ENCODE results near the gene SSUH2. TPM values are rescaled to one million over a fixed set of nuclear protein-coding genes. Genes with fewer than 3 reads are reported as not detected.

The SSUH2 gene
- polyA plus RNA-seq, 3 donors = not detected

GRCh38 chr3:8627949-8628348 is 16.6 kb downstream of the SSUH2 start:
- Mint-ChIP-seq H3K27ac (no peak overlapping the region), H3K4me3 (no peak overlapping the region), H3K4me1 (peaks cover 9% of the 10 kb centered on the region), H3K36me3 (no peaks in the 10 kb centered on the region), H3K9me3 (peaks cover 0 to 4% (median 0%) of the 10 kb centered on the region in 7 donors), H3K27me3 (ENCODE audit: low read depth in 3 of 3) (peaks cover 5 to 14% (median 6%) of the 10 kb centered on the region in 3 donors)
- no peak for DNase-seq
- Histone ChIP-seq H3K36me3 (replicated peaks in 1 of 2; ENCODE audit: control insufficient read depth in 1 of 2, insufficient read depth in 2 of 2, low read length in 2 of 2) (no peaks in the 10 kb centered on the region), H3K4me2 (replicated peaks; ENCODE audit: extremely low read depth, low read length, poor library complexity, severe bottlenecking) (no peak overlapping the region), H3K27ac (ENCODE audit: low read depth in 1 of 2, low read length in 2 of 2) (no peak overlapping the region), H4K20me1 (ENCODE audit: insufficient read depth, low read length) (no peaks in the 10 kb centered on the region), H3K9me3 (replicated peaks in 1 of 2; ENCODE audit: control insufficient read depth in 1 of 2, insufficient read depth in 1 of 2, low read length in 2 of 2) (no peaks in the 10 kb centered on the region), H3K79me2 (ENCODE audit: insufficient read depth, low read length) (no peaks in the 10 kb centered on the region), H3K27me3 (ENCODE audit: control insufficient read depth in 2 of 2, insufficient read depth in 2 of 2, low read length in 2 of 2) (no peaks in the 10 kb centered on the region), H2AFZ (ENCODE audit: insufficient read depth, low read depth, low read length, poor library complexity, severe bottlenecking) (no peak overlapping the region), H3K4me1 (ENCODE audit: control insufficient read depth in 1 of 2, insufficient read depth in 2 of 2, low read length in 2 of 2) (no peaks in the 10 kb centered on the region), H3K9ac (ENCODE audit: insufficient read depth, low read length, poor library complexity, severe bottlenecking) (no peak overlapping the region), H3K4me3 (replicated peaks in 1 of 3; ENCODE audit: low read depth in 2 of 3, low read length in 3 of 3) (no peak overlapping the region)
- intact Hi-C loops (cut with micrococcal nuclease) = loop anchor here in 1 of 2 donors (10.0 kb wide), 1 partner anchor 183 kb away; no protein-coding TSS in a partner anchor
- no peak for TF ChIP-seq CTCF (IDR thresholded peaks at IDR 0.05)
- WGBS (ENCODE audit: insufficient coverage) = 95% methylated on average over 5 of the region's 5 CpGs

GRCh38 chr3:8627201-8627940 is 17.2 kb downstream of the SSUH2 start:
- H3K4me1 Mint-ChIP-seq = peaks cover 9% of the 10 kb centered on the region
- no peak overlapping the region for H3K27ac Mint-ChIP-seq
- H3K9me3 Mint-ChIP-seq = peaks cover 0 to 4% (median 0%) of the 10 kb centered on the region in 7 donors
- TF ChIP-seq CTCF (IDR thresholded peaks at IDR 0.05) = no peak
- no peak overlapping the region for H3K4me3 Mint-ChIP-seq
- no peaks in the 10 kb centered on the region for H3K27me3 ChIP-seq (ENCODE audit: control insufficient read depth in 2 of 2, insufficient read depth in 2 of 2, low read length in 2 of 2)
- H3K4me2 ChIP-seq (replicated peaks; ENCODE audit: extremely low read depth, low read length, poor library complexity, severe bottlenecking) = no peak overlapping the region
- H3K9me3 ChIP-seq (replicated peaks in 1 of 2; ENCODE audit: control insufficient read depth in 1 of 2, insufficient read depth in 1 of 2, low read length in 2 of 2) = no peaks in the 10 kb centered on the region
- no peaks in the 10 kb centered on the region for H3K4me1 ChIP-seq (ENCODE audit: control insufficient read depth in 1 of 2, insufficient read depth in 2 of 2, low read length in 2 of 2)
- WGBS (ENCODE audit: insufficient coverage) = 88% methylated on average over 17 of the region's 19 CpGs
- intact Hi-C loops (cut with micrococcal nuclease) = loop anchor here in 1 of 2 donors (10.0 kb wide), 1 partner anchor 183 kb away; no protein-coding TSS in a partner anchor
- no peak overlapping the region for H3K9ac ChIP-seq (ENCODE audit: insufficient read depth, low read length, poor library complexity, severe bottlenecking)
- no peaks in the 10 kb centered on the region for H3K79me2 ChIP-seq (ENCODE audit: insufficient read depth, low read length)
- no peaks in the 10 kb centered on the region for H3K36me3 Mint-ChIP-seq
- no peaks in the 10 kb centered on the region for H3K36me3 ChIP-seq (replicated peaks in 1 of 2; ENCODE audit: control insufficient read depth in 1 of 2, insufficient read depth in 2 of 2, low read length in 2 of 2)
- H3K4me3 ChIP-seq (replicated peaks in 1 of 3; ENCODE audit: low read depth in 2 of 3, low read length in 3 of 3) = no peak overlapping the region
- H2AFZ ChIP-seq (ENCODE audit: insufficient read depth, low read depth, low read length, poor library complexity, severe bottlenecking) = no peak overlapping the region
- peaks cover 5 to 14% (median 6%) of the 10 kb centered on the region in 3 donors for H3K27me3 Mint-ChIP-seq (ENCODE audit: low read depth in 3 of 3)
- H4K20me1 ChIP-seq (ENCODE audit: insufficient read depth, low read length) = no peaks in the 10 kb centered on the region
- no peak overlapping the region for H3K27ac ChIP-seq (ENCODE audit: low read depth in 1 of 2, low read length in 2 of 2)
- DNase-seq = no peak
